Muscle of back (tissue), 11 donors: ENCODE data around the gene CD209. TPM values are rescaled to one million over a fixed set of nuclear protein-coding genes. Genes with fewer than 3 reads are reported as not detected.

Experiments used
- DNase-seq, 3 donors: peaks; one replicate each; pipeline versions ENCODE4 v3.0.0 to v3.0.0-alpha.2; 2013
- polyA plus RNA-seq, 10 donors: library from polyadenylated mRNA; unstranded; fragments of 120-200 nt; gene quantifications; one replicate each; pipeline ENCODE4 v1.2.1, GENCODE V29; 2013; ENCODE audit not compliant: insufficient read length in 10 of 10

Gene CD209
- polyA plus RNA-seq, 10 donors, result 2.2 to 4.5 (median 3.7) TPM

DNA sequence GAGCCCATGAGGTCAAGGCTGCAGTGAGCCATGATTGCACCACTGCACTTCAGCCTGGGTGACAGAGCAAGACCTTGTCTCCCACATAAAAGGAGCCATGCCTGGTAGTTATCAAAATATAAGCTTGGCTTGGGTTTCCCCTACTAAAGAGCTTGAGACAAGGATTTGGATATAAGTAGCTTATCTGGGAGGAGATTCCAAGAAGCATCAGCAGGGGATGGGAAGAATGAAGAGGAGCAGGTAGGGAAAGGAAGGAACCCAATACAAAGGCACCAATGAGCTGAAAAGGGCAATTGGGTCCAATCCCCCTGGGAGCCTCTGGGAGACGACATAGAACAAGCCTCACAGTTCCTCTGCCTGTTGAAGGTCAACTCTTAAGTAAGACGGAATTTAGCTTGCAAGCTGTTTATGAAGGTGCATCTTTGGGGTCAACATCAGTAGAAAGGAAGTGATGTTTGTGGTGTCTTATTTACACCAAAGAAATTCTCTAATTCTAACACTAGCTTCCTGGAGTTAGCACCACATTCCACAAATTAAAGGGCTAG, 8.1 kb downstream of the CD209 start:
- no peak for DNase-seq

GRCh38 chr19:7738023-7738422, 9.3 kb downstream of the CD209 start:
- DNase-seq, result no peak

DNA sequence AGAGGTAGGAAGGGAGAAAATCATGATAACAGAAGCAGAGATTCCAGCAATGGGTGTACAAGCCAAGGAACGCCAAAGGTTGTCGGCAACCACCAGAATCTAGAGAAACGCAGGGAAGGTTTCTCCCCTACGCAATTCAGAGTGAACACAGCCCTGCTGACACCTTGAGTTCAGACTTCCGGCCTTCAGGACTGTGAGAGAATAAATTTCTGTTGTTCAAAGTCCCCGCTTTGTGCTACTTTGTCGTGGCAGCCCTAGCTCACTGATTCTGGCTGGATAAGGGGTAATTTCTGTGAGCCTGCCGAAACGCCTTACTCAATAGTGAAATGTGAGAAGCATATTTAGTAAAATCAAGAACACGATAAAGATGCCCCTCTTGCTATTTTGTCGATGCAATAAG, 10.1 kb downstream of the CD209 start:
- no peak for DNase-seq

DNA sequence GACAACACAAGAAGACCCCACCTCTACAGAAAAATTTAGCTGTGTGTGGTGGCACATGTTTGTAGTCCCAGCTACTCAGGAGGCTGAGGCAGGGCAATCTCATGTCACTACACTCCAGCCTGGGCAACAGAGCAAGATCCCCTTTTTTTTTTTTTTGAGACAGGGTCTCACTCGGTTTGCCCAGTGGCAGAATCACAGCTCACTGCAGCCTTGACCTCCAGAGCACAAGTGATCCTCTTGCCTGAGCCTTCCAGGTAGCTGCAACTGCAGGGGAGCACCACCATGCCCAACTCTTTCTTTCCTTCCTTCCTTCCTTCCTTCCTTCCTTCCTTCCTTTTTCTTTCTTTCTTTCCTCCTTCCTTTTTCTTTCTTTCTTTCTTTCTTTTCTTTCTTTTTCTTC, 11.2 kb downstream of the CD209 start:
- no peak for DNase-seq

GRCh38 chr19:7734220-7735203, 12.8 kb downstream of the CD209 start:
- peak in 2 of 3 donors; percentile 4 to 38 for DNase-seq

DNA sequence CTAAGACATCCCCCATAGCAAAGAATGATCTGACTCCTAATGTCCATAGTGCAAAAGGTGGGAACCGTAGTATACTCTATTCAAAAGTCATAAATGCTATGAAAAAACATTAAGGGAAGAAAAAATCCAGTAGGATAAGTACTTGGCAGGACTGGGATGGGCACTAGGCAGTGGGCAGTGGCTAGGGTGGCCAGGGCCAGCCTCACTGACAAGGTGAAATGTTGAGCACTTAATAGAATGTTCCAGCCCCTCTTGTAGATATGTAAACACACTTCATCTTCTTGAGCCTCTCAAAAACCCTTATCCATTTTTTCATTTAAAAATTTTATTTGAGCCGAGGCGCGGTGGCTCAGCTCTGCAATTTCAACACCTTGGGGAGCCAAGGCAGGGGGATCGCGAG, 14.0 kb downstream of the CD209 start:
- no peak for DNase-seq

DNA sequence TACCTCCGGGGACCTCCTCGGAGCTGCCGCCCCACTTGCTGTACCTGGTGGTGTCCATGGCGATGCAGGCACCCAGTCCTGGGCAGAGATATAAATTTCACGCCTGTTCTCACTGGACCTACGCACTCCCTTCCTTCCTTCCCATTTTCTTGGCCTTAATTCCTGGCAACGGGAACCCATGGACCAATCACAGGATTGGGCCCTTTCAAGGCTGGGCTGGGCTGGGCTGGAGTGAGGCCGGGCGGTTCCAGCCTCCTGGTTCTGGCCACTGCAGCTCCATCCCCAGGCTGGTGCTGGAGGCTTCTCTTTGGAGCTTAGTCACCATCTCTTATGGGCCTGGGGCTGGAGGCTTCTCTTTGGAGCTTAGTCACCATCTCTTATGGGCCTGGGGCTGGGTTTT, 15.3 kb downstream of the CD209 start, which contains the start of gene CLEC4G:
CLEC4G (minus strand) TSS at position 66 of the 400 bp plus-strand sequence; CDS start at position 58, 8 bp downstream.
- DNase-seq, result no peak

- DNase-seq, result no peak
These were observed 15.7 kb downstream of the CD209 start for GRCh38 chr19:7731615-7732014.

DNA sequence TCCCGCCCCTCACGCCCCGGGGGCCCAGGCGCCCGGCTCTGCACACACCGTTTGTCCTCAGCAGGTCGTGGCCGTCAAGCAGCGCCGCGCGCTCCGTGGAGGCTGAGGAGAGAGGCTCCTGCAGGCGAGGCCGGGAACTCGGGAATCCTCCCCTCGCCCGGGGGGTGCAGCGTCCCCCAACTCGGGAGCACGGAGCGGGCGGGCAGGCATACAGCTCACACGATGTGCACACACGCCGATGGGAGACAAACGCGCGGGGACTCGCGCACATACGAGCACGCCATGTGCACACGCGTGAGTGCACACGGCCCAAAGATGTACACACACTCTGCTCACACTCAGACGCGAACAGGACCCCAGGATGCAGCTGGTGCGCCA, 16.1 kb downstream of the CD209 start:
- DNase-seq, result no peak

DNA sequence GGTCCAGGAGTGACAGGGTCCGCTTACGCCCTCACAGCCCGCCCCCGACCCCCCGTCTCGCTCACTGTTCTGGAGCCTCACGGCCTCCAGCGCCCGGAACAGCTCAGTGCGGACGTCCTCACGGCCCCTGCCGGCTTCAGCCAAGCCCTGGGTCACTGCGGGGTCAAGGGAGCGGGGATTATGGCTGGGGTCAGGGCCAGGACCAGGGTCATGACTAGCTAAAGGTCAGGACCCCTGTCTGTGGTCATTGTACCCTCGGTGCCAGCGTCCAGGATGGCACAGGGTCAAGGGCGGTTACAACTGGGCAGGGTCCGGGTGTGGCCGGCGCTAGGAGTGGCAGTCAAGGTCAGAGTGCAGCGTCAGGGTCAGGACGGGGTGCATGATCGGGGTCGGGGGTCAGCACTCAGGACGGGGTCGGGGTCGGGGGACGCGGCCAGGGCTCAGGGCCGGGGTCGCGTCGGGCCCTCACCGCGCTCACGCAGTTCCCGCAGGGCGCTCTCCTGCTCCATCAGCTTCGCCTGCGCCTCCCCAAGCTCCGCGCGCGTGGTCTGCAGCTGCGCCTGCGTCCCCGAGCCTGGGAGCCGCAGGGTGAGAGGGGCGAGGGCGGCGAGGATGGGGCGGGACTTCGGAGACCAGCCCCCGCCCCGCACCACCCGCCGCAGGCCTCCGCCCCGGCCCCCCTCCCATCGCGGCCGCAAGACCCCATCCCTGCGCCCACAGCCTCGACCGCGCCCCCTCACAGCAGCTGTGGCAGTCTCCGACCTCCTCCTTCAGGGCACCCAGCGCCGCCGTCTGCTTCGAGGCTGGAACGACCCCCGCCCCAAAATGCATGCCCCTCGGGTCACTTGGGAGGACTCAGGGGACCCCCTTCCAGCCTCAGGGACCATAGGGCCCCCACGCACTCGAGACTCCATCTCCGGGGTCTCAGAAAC, 16.8 kb downstream of the CD209 start:
- no peak for DNase-seq

GRCh38 chr19:7729831-7730285, 17.5 kb downstream of the CD209 start:
- no peak for DNase-seq

DNA sequence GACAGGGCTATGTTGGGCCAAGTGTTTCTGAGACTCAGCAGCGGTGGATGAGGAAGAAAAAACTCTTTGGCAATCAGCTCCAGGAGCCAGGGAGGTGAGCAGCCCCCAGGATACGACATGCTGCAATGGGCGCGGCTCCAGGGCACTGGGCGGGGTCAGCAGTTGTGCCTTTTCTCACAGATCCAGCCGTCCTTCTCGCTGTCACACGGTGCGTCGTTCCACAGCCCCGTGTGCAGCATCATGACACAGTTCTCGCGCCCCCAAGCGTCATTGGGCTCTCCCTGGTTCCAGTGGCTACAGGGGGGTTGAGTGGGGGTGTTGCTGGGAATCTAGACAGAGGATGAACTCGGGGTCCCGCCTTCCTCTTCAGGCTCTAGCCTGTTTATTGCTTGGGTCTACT, 18.1 kb downstream of the CD209 start:
- no peak for DNase-seq

DNA sequence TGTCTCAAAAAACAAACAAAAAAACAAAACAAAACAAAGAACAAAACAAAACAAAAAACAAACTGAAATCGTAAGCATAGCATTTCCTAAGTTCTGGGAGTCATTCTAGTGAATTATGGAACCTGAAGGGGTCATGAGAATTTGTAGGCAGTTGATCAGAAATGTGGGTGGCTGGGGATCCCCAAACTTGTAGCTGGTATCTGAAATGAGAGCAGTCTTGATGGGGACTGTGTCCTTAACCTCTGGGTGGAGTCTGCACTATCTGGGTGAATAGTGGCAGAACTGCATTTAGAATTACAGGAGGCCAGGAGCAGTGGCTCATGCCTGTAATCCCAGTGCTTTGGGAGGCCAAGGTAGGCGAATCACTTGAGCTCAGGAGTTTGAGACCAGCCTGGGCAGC, 21.5 kb downstream of the CD209 start:
- DNase-seq, result no peak

DNA sequence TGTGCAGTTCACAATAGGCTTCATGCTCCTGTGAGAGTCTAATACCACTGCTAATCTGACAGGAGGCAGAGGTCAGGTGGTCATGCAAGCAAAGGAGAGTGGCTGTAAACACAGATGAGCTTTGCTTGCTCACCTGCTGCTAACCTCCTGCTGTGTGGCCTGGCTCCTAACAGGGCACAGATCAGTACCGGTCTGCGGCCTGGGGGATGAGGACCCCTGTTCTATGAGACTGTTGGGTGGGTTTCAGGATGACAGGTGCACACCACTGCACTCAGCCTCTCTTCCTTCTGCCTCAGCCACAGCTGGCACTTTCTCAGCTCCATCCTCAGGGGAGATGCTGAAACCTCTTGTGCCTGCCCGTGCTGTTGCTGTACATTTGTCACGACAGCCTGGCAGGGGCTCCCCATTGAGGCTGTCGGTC, 25.1 kb downstream of the CD209 start:
- DNase-seq, result no peak

GRCh38 chr19:7720351-7720750, 27.0 kb downstream of the CD209 start:
- DNase-seq, result no peak

DNA sequence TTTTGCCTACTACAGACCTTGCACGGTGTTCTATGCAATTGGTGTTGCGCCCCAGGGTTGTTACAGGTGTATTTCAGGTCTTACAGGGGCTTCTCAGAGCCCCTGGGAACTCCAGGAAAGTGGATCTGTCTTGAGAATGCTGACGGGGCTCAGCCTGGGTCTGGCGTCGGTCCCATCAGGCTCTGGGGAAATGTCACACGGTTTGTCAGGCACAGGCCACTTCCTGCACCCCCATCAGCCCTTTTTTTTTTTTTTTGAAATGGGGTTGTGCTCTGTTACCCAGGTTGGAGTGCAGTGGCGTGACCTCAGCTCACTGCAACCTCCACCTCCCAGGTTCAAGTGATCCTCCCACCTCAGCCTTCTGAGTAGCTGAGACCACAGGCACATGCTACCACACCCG, 28.7 kb downstream of the CD209 start:
- DNase-seq, result no peak

GRCh38 chr19:7716762-7717161, 30.6 kb downstream of the CD209 start:
- no peak for DNase-seq

DNA sequence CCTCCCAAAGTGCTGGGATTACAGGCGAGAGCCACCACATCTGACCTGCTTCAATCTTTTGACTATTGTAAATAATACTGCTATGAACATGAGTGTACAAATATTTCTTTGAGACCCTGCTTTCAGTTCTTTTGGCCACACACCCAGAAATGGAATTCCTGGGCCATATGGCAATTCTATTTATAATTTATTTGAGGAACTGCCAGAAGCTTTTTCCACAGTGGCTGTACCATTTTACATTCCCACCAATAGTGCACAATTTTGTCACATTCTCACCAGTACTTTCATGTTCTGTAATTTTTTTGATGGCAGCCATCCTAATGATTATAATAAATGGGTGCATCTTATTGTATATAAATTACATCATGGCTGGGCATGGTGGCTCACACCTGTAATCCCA, 31.7 kb downstream of the CD209 start:
- no peak for DNase-seq

DNA sequence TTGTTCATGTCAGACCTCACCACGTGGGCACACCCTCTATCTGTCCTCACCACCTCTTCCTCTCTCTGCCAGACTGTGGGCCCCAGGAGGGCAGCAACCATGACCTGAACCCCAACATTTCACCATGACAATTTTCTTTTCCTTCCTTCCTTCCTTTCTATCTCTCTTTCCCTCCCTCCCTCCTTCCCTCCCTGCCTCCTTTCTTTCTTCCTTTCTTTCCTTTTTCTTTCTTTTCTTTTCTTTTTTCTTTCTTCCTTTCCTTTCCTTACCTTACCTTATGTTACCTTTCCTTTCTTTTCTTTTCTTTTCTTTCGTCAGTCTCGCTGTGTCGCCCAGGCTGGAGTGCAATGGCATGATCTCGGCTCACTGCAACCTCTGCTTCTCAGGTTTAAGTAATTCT, 36.7 kb downstream of the CD209 start:
- no peak for DNase-seq

GRCh38 chr19:7709932-7710460, 37.3 kb downstream of the CD209 start:
- DNase-seq, result no peak

DNA sequence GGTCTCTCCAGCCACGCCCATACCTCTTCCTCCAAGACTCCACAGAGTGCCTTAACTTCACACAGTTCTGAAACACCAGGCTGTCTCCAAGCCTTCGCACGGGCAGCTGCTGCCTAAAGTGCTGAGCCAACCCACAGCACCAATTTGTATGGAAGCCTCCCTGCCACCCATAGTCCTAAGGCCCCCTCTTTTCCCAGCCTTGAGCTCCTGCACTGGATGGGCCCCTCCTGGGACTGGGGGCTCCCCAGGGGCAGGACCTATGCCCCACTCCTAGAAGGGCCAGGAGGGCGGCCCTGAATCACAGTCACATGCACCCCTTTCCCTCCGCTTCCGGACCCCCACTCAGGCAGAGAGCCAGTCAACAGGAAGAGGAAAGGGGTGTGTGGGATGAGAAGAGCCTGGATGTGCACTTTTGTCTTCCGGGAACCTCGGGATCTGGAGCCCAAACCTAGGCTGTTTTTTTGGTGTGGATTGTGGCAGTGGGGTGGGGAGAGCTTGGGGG, 40.3 kb downstream of the CD209 start:
- DNase-seq, result peak in 1 of 3 donors; percentile 22
